Keratinocyte (primary cell): ENCODE measurements around the gene MBNL2. TPM values are rescaled to one million over a fixed set of nuclear protein-coding genes. Genes with fewer than 3 reads are reported as not detected.

Experiments
- DNase-seq: peaks from one replicate; pipeline ENCODE4 v3.0.0-alpha.2; 2011; ENCODE audit warnings: low read depth, missing footprints, low spot score
- FAIRE-seq: peaks from 2 replicates; lab custom pipeline; 2011; peaks lifted over from hg19 to GRCh38; lab: Jason Lieb, UNC
- H2AFZ ChIP-seq: 2 replicates; pipeline ENCODE4 v1.6.0; 2012; ENCODE audit warnings: low read length, control low read depth, inconsistent platforms; ENCODE audit not compliant: control insufficient read depth
- H3K27ac ChIP-seq: 2 replicates; pipeline ENCODE4 v1.5.1; 2011; ENCODE audit warnings: low read length; ENCODE audit not compliant: control insufficient read depth, insufficient read depth
- H3K27me3 ChIP-seq: 3 replicates; pipeline ENCODE4 v1.6.0; 2011; ENCODE audit warnings: low read length; ENCODE audit not compliant: control insufficient read depth, insufficient read depth; ENCODE audit errors: extremely low read depth
- H3K36me3 ChIP-seq, 2 experiments: 2 replicates in 1 of 2; 3 replicates in 1 of 2; pipeline ENCODE4 v1.5.1; 2011; ENCODE audit warnings: low read length in 2 of 2, mild to moderate bottlenecking in 1 of 2; ENCODE audit not compliant: control insufficient read depth in 2 of 2, insufficient read depth in 2 of 2; ENCODE audit errors: extremely low read depth in 1 of 2
- H3K4me1 ChIP-seq: 3 replicates; pipeline ENCODE4 v1.5.1; 2011; ENCODE audit warnings: low read length; ENCODE audit not compliant: control insufficient read depth, insufficient read depth; ENCODE audit errors: extremely low read depth
- H3K4me2 ChIP-seq: 3 replicates; pipeline ENCODE4 v1.6.0; 2011; ENCODE audit warnings: low read depth, low read length; ENCODE audit not compliant: control insufficient read depth, insufficient read depth; ENCODE audit errors: extremely low read depth
- H3K4me3 ChIP-seq, 3 experiments: fragments of 200-600 bp in 1 of 3; sonication (generic) in 1 of 3; 2 replicates in 2 of 3; 3 replicates in 1 of 3; pipeline ENCODE4 v1.5.1; 2011 to 2016; ENCODE audit warnings: low read length in 3 of 3, mild to moderate bottlenecking in 3 of 3, control low read depth in 2 of 3, inconsistent platforms in 1 of 3, low read depth in 1 of 3, mixed read lengths in 1 of 3, mixed run types in 1 of 3, moderate library complexity in 1 of 3; ENCODE audit not compliant: control insufficient read depth in 2 of 3, insufficient read depth in 2 of 3; ENCODE audit errors: extremely low read depth in 1 of 3
- H3K79me2 ChIP-seq: 2 replicates; pipeline ENCODE4 v1.6.0; 2012; ENCODE audit warnings: low read length; ENCODE audit not compliant: control insufficient read depth, insufficient read depth
- H3K9ac ChIP-seq: 3 replicates; pipeline ENCODE4 v1.6.0; 2011; ENCODE audit warnings: low read length; ENCODE audit not compliant: control insufficient read depth, insufficient read depth; ENCODE audit errors: extremely low read depth
- H3K9me1 ChIP-seq: 3 replicates; pipeline ENCODE4 v1.6.0; 2011; ENCODE audit warnings: low read length; ENCODE audit not compliant: control insufficient read depth, insufficient read depth; ENCODE audit errors: extremely low read depth
- H3K9me3 ChIP-seq: 2 replicates; pipeline ENCODE4 v1.5.1; 2012; ENCODE audit warnings: low read depth, low read length; ENCODE audit not compliant: control insufficient read depth
- H4K20me1 ChIP-seq: 3 replicates; pipeline ENCODE4 v1.6.0; 2011; ENCODE audit warnings: low read length; ENCODE audit not compliant: control insufficient read depth, insufficient read depth; ENCODE audit errors: extremely low read depth
- CTCF ChIP-seq, 3 experiments: IDR thresholded peaks in 1 of 3; conservative IDR thresholded peaks in 1 of 3; optimal IDR thresholded peaks in 1 of 3; 2 replicates in 2 of 3; 3 replicates in 1 of 3; pipeline versions ENCODE3 to v1.5.1; 2011; ENCODE audit warnings: low read length in 3 of 3, mild to moderate bottlenecking in 3 of 3, moderate library complexity in 2 of 3, control low read depth in 1 of 3, inconsistent platforms in 1 of 3; ENCODE audit not compliant: insufficient read depth in 2 of 3; ENCODE audit errors: extremely low read depth in 1 of 3
- EZH2 ChIP-seq: IDR thresholded peaks from one replicate; pipeline ENCODE4 v1.6.1; 2012; ENCODE audit warnings: inconsistent platforms, mild to moderate bottlenecking, low read length, moderate library complexity
- dilution Hi-C: fragments of 300-500 bp; cut with MboI; formaldehyde crosslinking; loops from one replicate; pipeline ENCODE4 v1.7.0; 2020; ENCODE audit warnings: low sequenced_read_pairs; ENCODE audit not compliant: extremely low pct_ligation_motif_present
- polyA minus RNA-seq, 3 experiments: library from RNA; depleted of rRNA, polyadenylated mRNA; stranded (reverse); fragments of >200 nt; gene quantifications; 1 replicate in 1 of 3; 2 replicates in 1 of 3; 3 replicates in 1 of 3; pipeline ENCODE4 v1.2.3, GENCODE V29; 2011
- polyA plus RNA-seq, 5 experiments: library from polyadenylated mRNA; depleted of rRNA in 3 of 5; stranded (reverse) in 3 of 5; stranded (forward) in 1 of 5; unstranded in 1 of 5; fragments of >200 nt; gene quantifications; 1 replicate in 1 of 5; 2 replicates in 3 of 5; 3 replicates in 1 of 5; pipeline versions ENCODE4 v1.2.1 to v1.2.3, GENCODE V29; 2011 to 2012; ENCODE audit warnings: missing spikeins in 2 of 5, low read depth in 1 of 5, low replicate concordance in 1 of 5

The MBNL2 gene
- 19.3 to 28.4 TPM (median 22.2 TPM) in 3 replicates for polyA plus RNA-seq
- 14.7 TPM for polyA plus RNA-seq (2011; ENCODE audit: low read depth)
- polyA plus RNA-seq (2011; cell fraction: cytosol; rRNA removed): 16.1 and 24.4 TPM in 2 replicates
- polyA plus RNA-seq (2011; cell fraction: nucleus; rRNA removed): 26.1 and 29.2 TPM in 2 replicates
- 13.4 and 18.6 TPM in 2 replicates for polyA plus RNA-seq (2012; ENCODE audit: low replicate concordance)
- 20.2 to 86.3 TPM (median 68.7 TPM) in 3 replicates for polyA minus RNA-seq
- polyA minus RNA-seq (2011; cell fraction: cytosol; rRNA and poly(A)+ RNA removed): 22.8 TPM
- polyA minus RNA-seq (2011; cell fraction: nucleus; rRNA and poly(A)+ RNA removed): 28.5 and 52.8 TPM in 2 replicates

DNA sequence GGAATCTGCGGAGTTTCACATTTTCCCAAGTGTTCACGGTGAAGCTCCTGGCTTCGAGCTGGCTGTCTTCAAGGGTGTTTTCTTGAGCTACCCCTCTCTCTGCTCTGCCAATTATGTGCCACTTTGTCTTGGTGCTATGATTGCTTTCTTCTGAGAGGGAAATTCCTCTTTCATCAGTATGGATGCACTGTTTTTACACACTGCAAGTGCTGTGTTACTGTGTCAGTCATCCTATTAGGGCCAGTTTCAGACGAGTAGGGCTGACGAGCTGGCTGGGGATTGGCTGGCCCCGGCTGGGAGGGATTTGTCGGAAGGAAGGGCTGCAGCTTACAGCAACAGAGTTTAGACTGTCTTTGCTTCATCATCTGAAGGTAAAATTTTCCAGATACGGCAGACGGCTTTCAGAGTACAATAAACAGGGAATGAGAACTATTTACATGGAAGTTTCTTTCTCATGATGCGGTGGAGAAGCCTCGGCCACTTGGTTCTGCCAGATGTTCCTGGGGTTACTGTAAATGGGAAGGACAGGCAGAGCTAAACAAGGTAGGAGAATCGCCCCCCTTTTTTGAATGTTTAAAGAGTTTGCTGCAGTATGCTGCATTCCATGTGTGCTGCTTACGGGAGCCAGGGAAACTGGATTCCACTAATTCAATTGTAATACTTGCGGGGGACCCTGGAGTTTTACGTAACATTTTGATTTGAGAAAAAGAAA lies at the start of gene MBNL2:
TSS of gene MBNL2 (plus strand) at position 345 of the 712 bp plus-strand sequence. CDS start 53,903 bp downstream, outside the sequence.
- H3K79me2 ChIP-seq: peaks cover 44% of the 10 kb centered on the region
- dilution Hi-C loops: no loop called here
- peak; percentile 84 for FAIRE-seq

GRCh38 chr13:97174638-97175037 lies 47.5 kb upstream of the MBNL2 start:
- no peak overlapping the region for H2AFZ ChIP-seq
- DNase-seq (no peak), FAIRE-seq (no peak)
- H3K36me3 ChIP-seq: no peaks in the 10 kb centered on the region
- dilution Hi-C loops: no loop called here
- no peaks in the 10 kb centered on the region for H3K79me2 ChIP-seq
- H4K20me1 ChIP-seq: no peaks in the 10 kb centered on the region
- no peaks in the 10 kb centered on the region for H3K9me3 ChIP-seq
- no peaks in the 10 kb centered on the region for H3K9me1 ChIP-seq
- no peak overlapping the region for H3K4me3 ChIP-seq
- no peak overlapping the region for H3K9ac ChIP-seq
- H3K4me2 ChIP-seq: no peak overlapping the region
- H3K27ac ChIP-seq: no peak overlapping the region
- H3K27me3 ChIP-seq: no peaks in the 10 kb centered on the region
- H3K4me1 ChIP-seq: no peaks in the 10 kb centered on the region
- TF ChIP-seq EZH2: no peak
- no peak for TF ChIP-seq CTCF (optimal IDR thresholded peaks at IDR 0.05 in 1 of 3, IDR thresholded peaks at IDR 0.05 in 1 of 3, conservative IDR thresholded peaks at IDR 0.05 in 1 of 3; ENCODE audit: extremely low read depth in 1 of 3, insufficient read depth in 2 of 3, low read length in 3 of 3)

More for the DNA sequence above, at the start of gene MBNL2:
- no peak for TF ChIP-seq CTCF (optimal IDR thresholded peaks at IDR 0.05 in 1 of 3, IDR thresholded peaks at IDR 0.05 in 1 of 3, conservative IDR thresholded peaks at IDR 0.05 in 1 of 3; ENCODE audit: extremely low read depth in 1 of 3, insufficient read depth in 2 of 3, low read length in 3 of 3)
- no peak for TF ChIP-seq EZH2
- Histone ChIP-seq H4K20me1 (no peaks in the 10 kb centered on the region), H3K36me3 (no peaks in the 10 kb centered on the region), H3K4me2 (peak within 1 kb of the TSS; percentile 98), H3K27me3 (no peaks in the 10 kb centered on the region), H2AFZ (peak within 1 kb of the TSS; percentile 70), H3K9me3 (no peaks in the 10 kb centered on the region), H3K4me1 (peaks cover 33% of the 10 kb centered on the region), H3K9ac (peak within 1 kb of the TSS; percentile 87), H3K9me1 (no peaks in the 10 kb centered on the region), H3K27ac (peak within 1 kb of the TSS; percentile 92), H3K4me3 (peak within 1 kb of the TSS; percentile 64 to 90 (median 83))
- peak; percentile 57 for DNase-seq
